Chondrocyte (in vitro differentiated cells): ENCODE data around the gene SLC9C2. TPM values are rescaled to one million over a fixed set of nuclear protein-coding genes. Genes with fewer than 3 reads are reported as not detected.
"Not testable (repeated sequence)": the region's sequence is repeated elsewhere in the genome, so short reads cannot be mapped to it uniquely, and the experiment has no call there.

Experiments used
- DNase-seq: peaks from one replicate; pipeline ENCODE4 v3.0.0; 2021; ENCODE audit warnings: mixed read lengths, low spot score
- H3K27ac Mint-ChIP-seq: one replicate; pipeline ENCODE4 v1.8.0; 2021; ENCODE audit warnings: mild to moderate bottlenecking, moderate library complexity, mixed read lengths; ENCODE audit not compliant: unreplicated experiment
- H3K27me3 Mint-ChIP-seq: 2 replicates; pipeline ENCODE4 v1.8.0; 2021; ENCODE audit warnings: low read depth, mixed read lengths
- H3K36me3 Mint-ChIP-seq: 2 replicates; pipeline ENCODE4 v1.8.0; 2021; ENCODE audit warnings: low read depth, mixed read lengths
- H3K4me1 Mint-ChIP-seq: 2 replicates; pipeline ENCODE4 v1.8.0; 2021; ENCODE audit warnings: low read depth, mild to moderate bottlenecking, mixed read lengths
- H3K4me3 Mint-ChIP-seq: one replicate; pipeline ENCODE4 v1.8.0; 2021; ENCODE audit warnings: mild to moderate bottlenecking, moderate library complexity, mixed read lengths; ENCODE audit not compliant: unreplicated experiment
- H3K9me3 Mint-ChIP-seq: 2 replicates; pipeline ENCODE4 v1.8.0; 2021; ENCODE audit warnings: low read depth, mixed read lengths
- CTCF ChIP-seq: fragments of 200-600 bp; sonication (generic); IDR thresholded peaks from 2 replicates; pipeline ENCODE4 v1.5.0; 2021; ENCODE audit warnings: antibody characterized with exemption, mild to moderate bottlenecking, moderate library complexity
- total RNA-seq: library from RNA; stranded (reverse); gene quantifications from 3 replicates; pipeline ENCODE4 v1.2.1, GENCODE V29; 2021

SLC9C2 gene
- total RNA-seq, 1 donor from 2014 or later: not detected

- H3K27ac Mint-ChIP-seq: no peak overlapping the region
- H3K27me3 Mint-ChIP-seq: no peaks in the 10 kb centered on the region
- H3K4me1 Mint-ChIP-seq: no peaks in the 10 kb centered on the region
- no peak overlapping the region for H3K4me3 Mint-ChIP-seq
- no peak for DNase-seq
- peaks cover 2% of the 10 kb centered on the region for H3K36me3 Mint-ChIP-seq
- no peaks in the 10 kb centered on the region for H3K9me3 Mint-ChIP-seq
- no peak for TF ChIP-seq CTCF
Observed at GRCh38 chr1:173499729-173500128, 103.1 kb downstream of the SLC9C2 start.

- TF ChIP-seq CTCF: no peak
- no peaks in the 10 kb centered on the region for H3K27me3 Mint-ChIP-seq
- H3K9me3 Mint-ChIP-seq: peaks cover 11% of the 10 kb centered on the region
- H3K4me1 Mint-ChIP-seq: no peaks in the 10 kb centered on the region
- H3K4me3 Mint-ChIP-seq: no peak overlapping the region
- peaks cover 6% of the 10 kb centered on the region for H3K36me3 Mint-ChIP-seq
- no peak overlapping the region for H3K27ac Mint-ChIP-seq
- DNase-seq: no peak
Observed at GRCh38 chr1:173496757-173497320, 106.0 kb downstream of the SLC9C2 start.

- H3K4me1 Mint-ChIP-seq: no peaks in the 10 kb centered on the region
- no peak for TF ChIP-seq CTCF
- H3K4me3 Mint-ChIP-seq: no peak overlapping the region
- peaks cover 11% of the 10 kb centered on the region for H3K9me3 Mint-ChIP-seq
- H3K27me3 Mint-ChIP-seq: no peaks in the 10 kb centered on the region
- H3K27ac Mint-ChIP-seq: no peak overlapping the region
- no peak for DNase-seq
- peaks cover 6% of the 10 kb centered on the region for H3K36me3 Mint-ChIP-seq
Observed at GRCh38 chr1:173495609-173496267, 107.1 kb downstream of the SLC9C2 start.

GRCh38 chr1:173493125-173493524 lies 109.7 kb downstream of the SLC9C2 start:
- H3K4me1 Mint-ChIP-seq, H3K27me3 Mint-ChIP-seq, H3K27ac Mint-ChIP-seq, DNase-seq, H3K4me3 Mint-ChIP-seq: not testable (repeated sequence)
- Mint-ChIP-seq H3K9me3 (peaks cover 11% of the 10 kb centered on the region), H3K36me3 (peaks cover 15% of the 10 kb centered on the region)

GRCh38 chr1:173491508-173491907 lies 111.4 kb downstream of the SLC9C2 start:
- H3K27ac Mint-ChIP-seq: no peak overlapping the region
- H3K9me3 Mint-ChIP-seq: peaks cover 11% of the 10 kb centered on the region
- TF ChIP-seq CTCF: no peak
- peaks cover 30% of the 10 kb centered on the region for H3K36me3 Mint-ChIP-seq
- no peak for DNase-seq
- H3K4me1 Mint-ChIP-seq: no peaks in the 10 kb centered on the region
- H3K27me3 Mint-ChIP-seq: no peaks in the 10 kb centered on the region
- H3K4me3 Mint-ChIP-seq: no peak overlapping the region

- no peak for DNase-seq
- no peak overlapping the region for H3K4me3 Mint-ChIP-seq
- no peaks in the 10 kb centered on the region for H3K27me3 Mint-ChIP-seq
- H3K4me1 Mint-ChIP-seq: no peaks in the 10 kb centered on the region
- H3K27ac Mint-ChIP-seq: no peak overlapping the region
- H3K36me3 Mint-ChIP-seq: peaks cover 42% of the 10 kb centered on the region
- peaks cover 11% of the 10 kb centered on the region for H3K9me3 Mint-ChIP-seq
- no peak for TF ChIP-seq CTCF
Observed at GRCh38 chr1:173489929-173490328, 112.9 kb downstream of the SLC9C2 start.
